Hepatic stellate cell (primary cell): Measurements from ENCODE around the gene PRG2.
"Not testable (repeated sequence)": the region's sequence is repeated elsewhere in the genome, so short reads cannot be mapped to it uniquely, and the experiment has no call there.

Experiments used
- DNase-seq: peaks from one replicate; pipeline ENCODE4 v3.0.0; 2011; ENCODE audit warnings: low spot score

PRG2 gene

GRCh38 chr11:57368106-57368844 is 22.2 kb downstream of the PRG2 start:
- no peak for DNase-seq

DNA sequence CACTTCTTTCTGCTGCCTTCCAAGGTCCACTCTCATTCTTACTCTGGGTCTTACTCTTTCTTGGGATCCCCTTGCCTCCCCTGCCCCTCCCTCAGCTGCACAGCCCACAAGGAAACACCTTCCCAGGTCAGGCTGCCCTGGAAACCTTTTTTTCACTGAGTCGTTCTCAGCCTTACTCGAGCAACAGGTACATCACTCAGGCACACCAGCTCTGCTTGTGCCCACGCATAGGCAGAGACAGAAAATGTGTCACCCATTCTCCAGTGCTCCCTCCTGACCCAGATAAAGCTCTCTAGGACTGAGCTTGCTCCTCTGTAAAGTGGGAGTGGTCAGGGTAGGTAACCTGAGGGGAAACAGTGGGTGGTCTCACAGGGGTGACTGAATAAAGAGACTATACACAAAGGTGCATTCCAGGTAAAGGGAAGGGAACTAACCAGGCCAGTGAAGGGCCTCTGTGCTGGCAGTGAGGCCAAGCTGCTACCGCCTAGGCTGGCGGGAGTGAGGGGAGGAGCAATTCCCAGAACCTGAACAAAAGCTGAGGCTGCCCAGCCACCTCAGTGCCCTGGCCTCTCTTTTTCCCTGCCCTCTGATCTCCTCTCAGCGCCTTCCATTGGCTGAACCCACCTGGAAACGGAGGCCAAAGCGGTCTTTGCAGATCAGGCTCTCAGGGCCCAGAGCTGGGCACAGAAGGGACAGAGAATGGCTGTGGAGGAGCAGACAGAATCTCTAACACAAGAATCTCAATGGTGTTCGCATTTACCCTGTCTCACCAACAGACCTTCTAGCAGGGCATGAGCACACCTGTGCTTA is 25.4 kb downstream of the PRG2 start:
- no peak for DNase-seq

- DNase-seq, result no peak
Measured at GRCh38 chr11:57363131-57364080, 27.0 kb downstream of the PRG2 start.

DNA sequence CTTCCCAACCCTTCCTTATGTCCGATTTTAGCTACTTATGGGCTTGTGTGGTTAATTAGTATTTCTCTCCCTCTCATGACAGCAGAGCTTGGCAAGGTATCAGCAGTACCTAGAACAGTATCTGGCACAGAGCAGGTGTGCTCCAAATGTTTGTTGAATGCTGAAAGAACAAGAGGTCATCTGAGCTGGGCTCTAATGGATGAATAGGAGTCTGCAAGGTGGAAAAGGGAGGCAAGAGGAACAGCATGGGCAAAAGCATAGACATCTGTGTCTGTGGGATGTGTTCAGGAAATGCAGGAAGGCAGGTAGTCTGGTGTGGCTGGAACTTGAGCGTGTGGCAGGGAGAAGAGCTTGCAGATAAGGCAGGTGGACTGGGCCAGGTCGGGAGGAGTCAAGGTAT is 28.5 kb downstream of the PRG2 start:
- no peak for DNase-seq

GRCh38 chr11:57361420-57361819 is 29.0 kb downstream of the PRG2 start:
- DNase-seq, result not testable (repeated sequence)

DNA sequence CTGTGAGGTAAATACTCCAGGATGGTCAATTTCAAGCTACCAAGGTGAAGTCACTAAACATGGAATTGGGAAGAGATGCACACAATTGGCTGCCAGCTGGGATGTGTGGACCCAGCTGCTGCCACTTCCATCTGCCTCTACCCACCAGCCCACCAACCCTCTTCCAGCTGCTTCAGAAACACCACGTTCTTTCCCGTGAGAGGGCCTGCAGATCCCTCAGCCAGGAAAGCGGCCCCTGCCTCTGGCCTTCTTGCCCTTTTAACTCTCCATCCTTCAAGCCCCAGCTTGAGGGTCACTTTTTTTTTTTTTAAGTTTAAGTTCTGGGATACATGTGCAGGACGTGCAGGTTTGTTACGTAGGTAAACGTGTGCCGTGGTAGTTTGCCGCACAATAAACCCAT is 29.5 kb downstream of the PRG2 start:
- no peak for DNase-seq

DNA sequence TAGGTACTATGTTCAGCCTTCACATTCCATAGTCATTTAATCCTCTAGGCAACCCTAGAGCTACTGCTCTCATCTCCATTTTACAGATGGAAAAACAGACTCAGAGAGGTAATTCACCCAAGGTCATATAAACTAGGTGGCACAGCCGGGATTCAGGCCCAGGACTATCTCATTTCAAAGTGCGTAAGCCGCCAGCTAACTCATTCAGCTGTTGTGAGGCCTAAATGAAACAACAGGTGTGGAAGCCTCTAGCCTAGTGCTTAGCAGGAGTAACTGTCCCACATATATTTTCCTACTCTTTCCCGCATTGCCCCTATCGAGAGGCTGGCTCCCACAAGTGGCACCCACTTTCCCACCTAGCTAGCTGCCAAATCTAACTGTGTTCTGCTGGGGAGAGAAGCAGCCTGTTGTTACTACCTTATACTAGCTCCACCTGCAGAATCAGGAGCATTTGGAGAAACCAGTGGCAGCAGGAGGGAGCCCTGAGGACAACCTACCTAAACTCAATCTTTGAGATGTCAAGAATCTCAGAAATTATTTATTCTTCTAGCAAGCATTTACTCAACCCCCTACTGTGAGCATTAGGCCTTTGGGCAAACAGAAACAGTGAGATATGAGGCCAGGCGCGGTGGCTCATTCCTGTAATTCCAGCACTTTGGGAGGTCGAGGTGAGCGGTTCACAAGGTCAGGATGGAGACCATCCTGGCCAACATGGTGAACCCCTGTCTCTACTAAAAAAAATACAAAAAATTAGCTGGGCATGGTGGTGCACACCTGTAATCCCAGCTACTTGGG is 30.4 kb downstream of the PRG2 start:
- DNase-seq, result no peak

- DNase-seq, result no peak
Measured at GRCh38 chr11:57359396-57359795, 31.1 kb downstream of the PRG2 start.

GRCh38 chr11:57358991-57359390 is 31.5 kb downstream of the PRG2 start:
- DNase-seq, result no peak

DNA sequence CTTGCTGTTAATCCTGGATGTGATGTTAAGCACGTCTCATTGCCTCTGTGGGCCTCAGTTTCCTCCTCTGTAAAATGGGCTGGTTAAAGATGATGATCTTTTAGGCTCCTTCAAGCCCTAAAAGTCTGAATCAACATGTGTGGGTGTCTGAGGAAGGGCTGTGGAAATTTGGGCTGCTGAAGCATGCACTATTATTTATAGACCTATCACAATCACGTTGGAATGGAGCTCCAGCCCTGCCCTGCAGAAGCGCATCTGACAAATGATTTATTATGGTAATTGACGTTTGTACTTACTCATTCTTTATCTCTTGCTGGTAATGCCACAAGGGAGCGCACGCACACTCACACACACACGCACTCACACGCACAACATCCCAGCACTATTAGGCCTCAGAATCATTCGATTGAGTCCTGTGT is 31.9 kb downstream of the PRG2 start:
- DNase-seq, result no peak

DNA sequence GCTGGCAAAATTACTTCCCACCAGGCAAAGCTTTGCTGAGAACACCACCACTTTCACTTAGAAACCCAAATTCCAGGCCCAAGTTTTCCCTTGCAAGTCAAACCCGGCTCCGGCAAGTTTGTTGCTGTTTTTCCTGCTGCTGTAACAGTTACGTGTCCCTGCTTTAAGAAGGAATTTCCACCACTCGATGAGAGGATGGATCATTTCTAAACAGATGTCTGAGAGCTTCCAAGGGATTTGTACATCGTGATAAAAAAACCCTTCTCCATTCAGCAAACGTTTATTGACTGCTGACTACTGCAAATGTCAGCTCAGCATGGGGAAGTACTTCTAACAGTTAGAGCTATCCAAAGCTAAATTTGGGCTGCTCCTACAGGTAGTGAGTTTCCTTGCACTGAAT is 32.6 kb downstream of the PRG2 start:
- DNase-seq, result peak; percentile 31

DNA sequence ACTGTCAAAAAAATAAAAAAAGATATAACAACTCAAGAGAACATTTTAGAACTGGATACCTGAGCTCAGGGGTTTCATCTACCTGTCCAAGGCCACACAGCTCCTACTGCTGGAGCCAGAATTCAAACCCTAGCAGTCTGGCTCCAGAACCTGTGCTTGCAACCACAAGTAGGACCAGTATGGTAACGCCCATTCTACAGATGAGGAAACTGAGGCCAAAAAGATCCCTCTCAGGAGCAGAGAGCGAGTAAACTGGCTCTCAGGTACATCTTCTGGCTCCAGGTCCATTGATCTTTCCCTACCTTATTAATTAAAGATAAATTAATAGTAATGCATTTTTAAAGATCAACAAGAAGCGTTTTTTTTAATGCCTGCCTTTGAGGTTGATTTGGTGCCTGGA is 33.1 kb downstream of the PRG2 start:
- DNase-seq, result no peak

DNA sequence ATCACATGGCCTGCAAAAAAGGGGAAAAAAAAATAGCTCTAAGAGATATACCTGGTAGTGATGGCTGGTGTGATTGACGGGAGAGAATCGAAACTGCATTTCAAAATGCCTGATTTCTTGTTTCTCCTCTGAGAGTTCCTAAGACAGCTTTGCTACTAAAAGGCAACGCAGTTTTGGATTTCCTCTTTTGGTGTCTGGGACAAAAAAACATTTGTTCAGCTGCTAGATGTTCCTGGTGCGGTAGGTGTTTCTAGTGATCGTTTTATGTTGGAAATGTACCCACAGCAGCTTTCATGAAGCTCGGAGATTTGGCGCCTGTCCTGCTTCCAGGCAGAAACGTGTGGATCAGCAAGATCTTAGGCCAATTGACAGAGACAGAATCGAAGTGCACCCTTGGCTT is 34.2 kb downstream of the PRG2 start:
- no peak for DNase-seq

DNA sequence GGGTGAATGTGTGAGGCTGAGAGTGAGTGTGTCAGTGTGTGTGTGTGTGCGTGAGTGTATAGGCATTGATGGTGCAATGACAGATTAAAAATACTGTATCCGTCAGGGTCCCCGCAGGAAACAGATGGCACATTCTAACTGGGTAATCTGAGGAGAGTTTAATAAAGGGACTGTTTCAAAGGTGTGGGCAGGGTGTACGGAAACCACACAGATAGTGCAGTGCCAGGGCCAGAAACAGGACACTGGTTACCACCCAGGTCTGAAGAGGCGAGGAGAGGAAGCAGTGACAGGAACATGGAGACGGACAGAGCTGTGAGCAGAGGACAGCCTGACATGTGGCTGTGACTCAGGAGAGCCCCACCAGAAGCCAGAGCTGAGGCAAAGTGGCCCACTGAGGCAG is 35.8 kb downstream of the PRG2 start:
- DNase-seq, result no peak

- no peak for DNase-seq
Measured at GRCh38 chr11:57353852-57354251, 36.6 kb downstream of the PRG2 start.

DNA sequence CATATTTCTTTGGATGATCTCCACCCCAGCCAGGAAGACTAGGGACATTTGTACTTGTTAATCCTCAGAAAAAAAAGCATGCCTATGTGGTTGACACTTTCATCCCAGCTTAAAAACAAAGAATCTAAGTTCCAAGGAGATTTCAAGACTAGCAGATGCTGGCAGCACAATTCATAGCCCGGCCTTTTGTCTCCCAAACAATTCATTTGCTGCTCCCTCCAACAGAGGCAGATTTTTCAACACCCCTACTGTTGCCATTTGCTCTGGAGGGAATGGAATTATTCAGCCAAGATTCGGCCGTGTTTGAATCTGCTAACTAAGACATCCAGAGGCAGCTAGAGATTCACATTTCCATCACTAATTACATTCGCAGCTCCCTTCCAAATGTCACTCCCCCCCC is 37.0 kb downstream of the PRG2 start:
- no peak for DNase-seq

DNA sequence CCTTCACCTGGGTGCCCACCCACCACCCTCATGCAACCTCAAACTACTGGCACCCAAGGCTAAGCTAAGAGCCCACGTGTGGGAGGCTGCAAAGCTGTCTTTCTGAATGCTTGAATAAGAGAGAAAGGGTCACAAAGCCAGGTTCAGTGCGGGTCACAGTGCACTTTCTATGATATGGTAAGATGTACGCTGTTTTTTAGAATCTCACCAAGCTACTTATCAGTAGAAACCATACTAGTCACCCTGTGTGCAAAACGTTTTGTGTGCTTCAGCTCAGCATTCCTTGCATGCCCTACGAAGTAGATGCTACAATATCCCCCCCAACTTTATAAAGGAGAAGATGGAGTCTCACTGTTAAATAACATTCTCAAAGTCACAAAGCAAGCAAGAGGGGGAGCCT is 37.4 kb downstream of the PRG2 start:
- DNase-seq, result no peak

- DNase-seq, result peak; percentile 81
Measured at GRCh38 chr11:57349491-57350274, 40.8 kb downstream of the PRG2 start.

DNA sequence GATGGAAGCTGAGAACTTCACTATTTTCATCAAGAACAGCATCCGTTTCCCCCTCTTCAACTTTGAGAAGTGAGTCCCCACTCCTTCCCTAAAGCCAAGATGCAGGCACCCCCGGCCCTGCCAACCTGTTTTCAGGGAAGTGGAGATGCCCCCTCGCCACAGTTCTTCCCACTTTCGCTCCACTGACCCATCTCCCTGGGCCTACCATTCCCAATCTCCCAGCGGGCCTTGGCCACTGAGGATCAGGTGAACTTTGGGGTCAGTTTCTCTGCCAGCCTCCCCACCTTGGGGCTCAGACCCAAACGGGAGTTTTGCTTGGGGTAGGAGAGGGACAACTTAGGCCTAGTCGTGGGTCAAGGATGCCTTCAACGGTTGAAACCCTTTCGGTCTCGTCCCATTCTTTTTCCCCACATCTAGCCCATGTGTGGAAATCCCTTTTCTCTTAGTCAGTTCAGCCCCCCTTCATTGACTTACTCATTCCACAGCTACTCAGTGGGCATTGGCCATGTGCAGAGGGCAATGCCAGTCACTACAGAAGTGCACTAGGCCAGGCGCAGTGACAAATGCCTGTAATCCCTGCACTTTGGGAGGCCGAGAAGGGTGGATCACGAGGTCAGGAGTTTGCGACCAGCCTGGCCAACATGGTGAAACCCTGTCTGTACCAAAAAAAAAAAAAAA is 41.7 kb downstream of the PRG2 start:
- DNase-seq, result no peak

- DNase-seq, result no peak
Measured at GRCh38 chr11:57348052-57348451, 42.4 kb downstream of the PRG2 start.
